ENCODE data around the gene PLAC8.
"Not testable (repeated sequence)": the region's sequence is repeated elsewhere in the genome, so short reads cannot be mapped to it uniquely, and the experiment has no call there.

PLAC8 gene

GRCh38 chr4:83048781-83049180 lies 65.7 kb downstream of the PLAC8 start:
- H3K4me3 Mint-ChIP-seq, H3K9me3 Mint-ChIP-seq, ATAC-seq, H3K27me3 Mint-ChIP-seq, DNase-seq, H3K27ac Mint-ChIP-seq, H3K4me1 Mint-ChIP-seq: not testable (repeated sequence)

- ATAC-seq = no peak
- no peaks in the 10 kb centered on the region for H3K4me1 Mint-ChIP-seq
- no peak overlapping the region for H3K4me3 Mint-ChIP-seq
- no peak for DNase-seq
- H3K27me3 Mint-ChIP-seq = no peaks in the 10 kb centered on the region
- H3K27ac Mint-ChIP-seq = no peak overlapping the region
- H3K9me3 Mint-ChIP-seq = no peaks in the 10 kb centered on the region
Measured at GRCh38 chr4:83046693-83047473, 67.6 kb downstream of the PLAC8 start.

GRCh38 chr4:83043801-83044407 lies 70.6 kb downstream of the PLAC8 start:
- Mint-ChIP-seq H3K4me3 (no peak overlapping the region), H3K9me3 (no peaks in the 10 kb centered on the region), H3K4me1 (peaks cover 15% of the 10 kb centered on the region), H3K27me3 (no peaks in the 10 kb centered on the region), H3K27ac (no peak overlapping the region)
- DNase-seq = no peak
- no peak for ATAC-seq

GRCh38 chr4:83043157-83043556 lies 71.4 kb downstream of the PLAC8 start:
- H3K4me3 Mint-ChIP-seq, DNase-seq, H3K27me3 Mint-ChIP-seq, H3K9me3 Mint-ChIP-seq, ATAC-seq, H3K27ac Mint-ChIP-seq: not testable (repeated sequence)
- peaks cover 22% of the 10 kb centered on the region for H3K4me1 Mint-ChIP-seq

GRCh38 chr4:83040269-83040668 lies 74.3 kb downstream of the PLAC8 start:
- ATAC-seq (no peak), DNase-seq (no peak)
- Mint-ChIP-seq H3K4me3 (no peak overlapping the region), H3K4me1 (peaks cover 39% of the 10 kb centered on the region), H3K27me3 (no peaks in the 10 kb centered on the region), H3K9me3 (no peaks in the 10 kb centered on the region), H3K27ac (no peak overlapping the region)

All from stimulated activated naive CD8-positive, alpha-beta T cell treated with anti-CD3 and anti-CD28 coated beads, Interleukin-15, amount 100 ng/mL, for 72 hours (primary cell).